HS-5 (cell line): ENCODE measurements around the gene SPRED1.
A peak's percentile ranks its signal among the peaks of the same experiment; 100 is the strongest.

Experiments used
- DNase-seq: peaks from one replicate; pipeline ENCODE4 v3.0.0-alpha.2; 2012; ENCODE audit warnings: low read depth

The SPRED1 gene

GRCh38 chr15:38354315-38354929 lies 101.8 kb downstream of the SPRED1 start:
- DNase-seq, result peak; percentile 38

GRCh38 chr15:38362355-38362754 lies 109.7 kb downstream of the SPRED1 start:
- no peak for DNase-seq

- DNase-seq, result no peak
These were observed 114.8 kb downstream of the SPRED1 start for GRCh38 chr15:38367476-38367875.

DNA sequence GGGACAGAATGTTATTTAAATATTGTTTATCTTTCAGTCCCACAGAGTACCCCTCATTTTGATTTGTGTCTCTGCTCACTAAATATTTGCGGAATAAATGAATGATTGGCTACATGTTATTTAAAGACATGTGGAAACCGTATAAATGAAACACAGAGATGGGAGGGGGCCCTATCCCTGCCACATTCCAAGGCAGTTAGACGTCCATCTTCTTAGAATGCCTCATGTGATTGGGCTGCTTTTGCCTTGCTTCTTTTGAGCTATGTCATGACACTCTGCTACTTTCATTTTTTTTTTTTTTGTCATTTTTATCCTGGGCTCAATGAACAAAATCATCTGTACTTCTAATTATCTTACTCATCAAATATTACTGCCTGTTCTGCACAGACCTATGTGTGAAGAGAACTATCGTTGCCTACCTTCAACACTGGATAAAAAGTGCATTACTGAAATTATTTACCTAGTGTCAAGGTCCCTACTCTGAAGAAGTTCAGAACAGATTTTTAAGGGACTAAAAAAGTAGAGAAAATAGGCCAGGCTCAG lies 117.4 kb downstream of the SPRED1 start:
- no peak for DNase-seq

DNA sequence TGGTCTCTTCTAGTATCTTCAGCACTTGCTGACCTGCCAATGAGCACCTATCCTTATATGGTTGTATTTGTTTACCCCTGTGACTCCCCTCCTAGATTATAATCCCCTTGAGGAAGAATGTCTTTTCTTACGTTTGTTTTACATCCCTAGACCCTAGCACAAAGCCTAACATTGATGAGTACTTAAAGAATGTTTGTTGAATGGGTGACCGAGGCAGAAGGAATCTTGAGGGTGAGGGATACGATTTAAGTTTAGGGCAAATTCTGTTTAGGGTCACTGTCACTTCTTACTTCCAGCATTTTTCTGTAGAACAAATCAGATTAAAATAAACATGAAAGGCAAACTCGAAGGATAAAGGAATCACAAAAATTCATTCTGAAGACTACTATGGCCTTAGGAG lies 120.4 kb downstream of the SPRED1 start:
- DNase-seq, result no peak

DNA sequence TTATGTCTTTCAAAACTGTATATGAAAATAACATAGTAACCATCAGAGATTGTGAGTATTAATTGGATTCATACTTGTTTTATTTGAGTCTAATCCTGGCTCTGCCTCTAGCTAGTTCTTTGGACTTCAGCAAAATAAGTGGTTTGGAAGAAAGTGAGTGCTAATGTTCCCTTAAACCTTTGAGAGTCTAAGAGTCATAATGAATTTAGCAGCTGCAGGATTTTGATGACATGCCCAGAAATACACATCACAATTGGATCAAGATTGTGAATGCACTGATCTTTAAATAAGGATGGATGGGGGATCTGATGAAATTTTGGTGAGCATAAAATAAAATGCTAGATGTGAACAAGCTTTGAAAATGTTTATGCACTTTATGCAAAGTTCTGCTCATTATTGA lies 121.4 kb downstream of the SPRED1 start:
- no peak for DNase-seq

DNA sequence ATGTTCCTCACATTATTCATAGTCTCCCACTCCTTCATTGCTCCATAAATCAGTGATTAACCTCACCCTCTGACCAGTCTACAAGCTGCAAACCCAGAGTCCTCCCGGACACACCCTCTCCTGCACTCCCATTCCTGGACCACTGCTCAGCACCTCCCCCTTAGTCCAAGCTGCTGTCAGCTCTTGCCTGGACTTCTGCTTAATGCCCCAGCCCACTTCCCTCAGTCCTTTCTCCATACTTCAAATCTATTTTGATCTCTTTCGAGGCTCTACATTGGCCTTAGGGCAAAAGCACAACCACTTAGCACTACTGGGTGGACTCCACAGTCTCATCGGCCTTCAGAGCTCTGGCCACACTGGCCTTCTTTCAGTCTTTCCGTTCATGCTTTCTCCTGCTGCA lies 121.9 kb downstream of the SPRED1 start:
- no peak for DNase-seq

- DNase-seq, result no peak
These were observed 123.4 kb downstream of the SPRED1 start for GRCh38 chr15:38376081-38376480.

DNA sequence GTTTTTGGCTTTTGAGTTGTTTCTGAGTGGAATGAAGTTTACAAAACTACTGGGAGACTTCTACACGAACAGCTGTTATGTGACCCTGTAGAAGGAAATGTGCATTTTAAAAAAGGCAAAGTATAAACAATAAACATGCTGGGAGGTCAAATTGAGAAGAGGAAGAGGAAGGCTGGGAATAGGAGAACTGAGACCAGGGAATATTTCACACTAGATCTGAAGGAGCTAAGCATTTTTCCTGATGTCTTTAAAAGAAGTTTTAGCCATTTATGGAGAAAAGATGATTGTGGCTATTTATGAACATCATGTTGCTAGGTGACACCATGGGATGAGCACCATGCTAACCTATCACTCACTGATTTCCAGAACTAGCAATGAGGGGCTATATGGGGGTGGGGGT lies 125.0 kb downstream of the SPRED1 start:
- DNase-seq, result no peak

GRCh38 chr15:38378161-38378560 lies 125.5 kb downstream of the SPRED1 start:
- DNase-seq, result no peak

DNA sequence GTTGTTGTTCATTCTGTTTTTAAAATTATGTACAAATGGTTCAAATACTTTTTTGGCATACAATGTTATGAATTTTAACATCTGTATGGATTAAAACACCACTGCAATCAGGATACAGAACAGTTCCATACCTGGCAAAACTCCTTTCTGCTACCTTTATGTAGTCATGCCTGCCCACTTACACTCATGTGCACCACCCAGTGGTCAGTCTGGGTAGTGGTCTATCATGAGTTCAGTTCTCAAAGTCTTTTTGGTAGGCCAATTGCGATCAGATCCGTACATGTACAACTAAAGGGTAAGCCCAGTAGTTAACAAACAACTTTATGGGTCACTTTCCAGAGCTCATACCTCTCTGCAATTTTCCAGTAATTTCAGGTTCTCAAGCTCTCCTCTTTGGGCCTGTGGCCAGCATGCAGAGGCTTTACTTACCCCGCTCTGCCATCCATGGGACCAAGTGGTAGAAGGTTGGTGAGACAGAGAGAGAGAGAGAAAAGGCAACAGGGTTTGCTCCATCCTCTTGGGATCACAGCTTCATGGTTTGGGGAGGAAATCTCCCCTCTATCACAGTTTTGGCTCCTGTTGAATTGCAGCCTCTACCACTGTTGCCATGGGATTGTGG lies 137.4 kb downstream of the SPRED1 start:
- peak; percentile 33 for DNase-seq

GRCh38 chr15:38391191-38391590 lies 138.6 kb downstream of the SPRED1 start:
- no peak for DNase-seq

- DNase-seq, result peak; percentile 97
These were observed 145.5 kb downstream of the SPRED1 start for GRCh38 chr15:38398134-38398533.

DNA sequence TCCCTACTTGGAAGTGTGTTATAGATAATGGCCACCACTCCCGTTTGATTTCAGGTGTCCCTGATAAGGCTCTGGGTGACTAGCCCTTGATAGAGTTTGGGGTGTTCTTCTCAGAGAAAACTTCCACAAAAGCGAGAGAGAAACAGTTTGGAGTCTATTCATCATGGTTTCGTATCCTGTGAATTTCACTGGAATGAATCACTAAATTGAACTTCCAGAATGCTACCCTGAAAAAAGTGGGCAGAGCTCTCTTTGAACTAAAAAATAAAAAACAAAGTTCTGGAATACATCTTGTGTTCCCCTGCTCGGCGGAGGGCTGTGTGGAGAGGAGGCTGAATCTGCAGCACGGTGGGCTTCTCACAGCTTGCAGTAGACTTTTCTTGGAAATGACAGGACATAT lies 148.5 kb downstream of the SPRED1 start:
- no peak for DNase-seq

- no peak for DNase-seq
These were observed 149.1 kb downstream of the SPRED1 start for GRCh38 chr15:38401701-38402100.

DNA sequence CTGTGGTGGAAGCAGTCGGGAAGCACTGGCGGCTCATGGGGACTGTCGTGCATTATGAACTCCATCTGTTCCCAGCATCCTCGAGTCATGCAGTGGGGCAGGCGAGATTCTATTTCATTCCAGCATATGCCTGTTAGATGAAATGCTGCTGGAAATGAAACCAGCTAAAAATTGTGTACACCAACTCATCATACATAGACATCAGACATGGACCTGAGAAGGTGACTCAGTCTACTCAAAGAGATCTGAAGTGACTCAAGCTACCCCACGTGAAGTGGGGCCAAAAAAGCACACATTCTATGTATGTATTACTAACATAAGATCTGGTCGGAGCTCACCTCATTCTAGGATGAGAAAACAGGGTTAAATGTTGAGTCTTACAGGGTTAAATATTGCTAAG lies 153.8 kb downstream of the SPRED1 start:
- no peak for DNase-seq
